LNCaP clone FGC (cell line): ENCODE data around the gene NFE2L2.
A peak's percentile ranks its signal among the peaks of the same experiment; 100 is the strongest.
"Not testable (repeated sequence)": the region's sequence is repeated elsewhere in the genome, so short reads cannot be mapped to it uniquely, and the experiment has no call there.

Source experiments
- DNase-seq: peaks from one replicate; pipeline ENCODE4 v3.0.0-alpha.2; 2011; ENCODE audit warnings: low read depth
- H3K4me3 ChIP-seq: 2 replicates; pipeline ENCODE4 v1.5.1; 2011; ENCODE audit warnings: mild to moderate bottlenecking, low read depth, low read length, control low read depth
- TF ChIP-seq, protein P1 (sequence below): IDR thresholded peaks from 2 replicates; pipeline ENCODE4 v1.5.1; 2012; ENCODE audit warnings: mild to moderate bottlenecking; ENCODE audit not compliant: control insufficient read depth, insufficient read depth; ENCODE audit errors: extremely low read depth

NFE2L2 gene

DNA sequence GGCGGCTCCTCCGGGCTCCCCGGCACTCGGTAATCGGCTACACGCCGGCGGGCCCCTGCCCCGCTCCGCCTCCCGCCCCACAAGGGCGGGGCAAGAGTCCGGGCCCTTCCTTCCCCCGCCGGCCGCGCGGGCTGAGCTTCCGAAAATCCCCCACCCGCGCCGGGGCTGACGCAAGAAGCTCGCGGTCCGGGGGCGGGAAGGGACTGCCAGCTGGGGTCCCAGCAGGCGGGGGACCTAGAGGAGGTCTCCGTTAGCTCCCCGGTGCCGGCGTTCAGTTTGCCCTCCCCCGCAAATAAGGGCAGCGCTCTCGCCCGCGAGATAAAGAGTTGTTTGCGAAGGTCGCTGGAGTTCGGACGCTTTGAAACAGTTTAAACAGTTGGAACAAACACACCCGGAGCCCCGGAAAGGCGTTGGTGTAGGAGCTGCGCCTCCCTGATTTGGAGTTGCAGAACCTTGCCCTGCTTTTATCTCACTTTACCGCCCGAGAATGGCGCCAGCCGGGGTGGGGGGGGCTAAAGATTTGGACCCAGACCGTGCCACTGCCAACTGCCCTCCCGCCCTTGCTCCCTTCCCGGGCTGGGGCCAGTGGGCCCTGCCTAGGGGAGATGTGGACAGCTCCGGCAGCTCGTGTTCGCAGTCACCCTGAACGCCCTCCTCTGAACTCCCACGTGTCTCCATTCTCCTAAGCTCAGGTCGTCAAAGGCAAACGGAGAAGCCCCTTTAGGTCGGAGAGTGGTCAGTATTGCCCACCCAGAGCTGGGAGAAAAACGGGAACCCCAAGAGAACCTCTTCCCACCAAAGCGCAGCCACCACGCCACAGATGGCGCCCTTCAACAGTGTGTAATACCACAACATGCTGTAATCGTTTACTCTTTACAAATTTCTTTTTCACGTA, at the start of gene NFE2L2:
NFE2L2 (minus strand) TSS at position 35 of the 895 bp plus-strand sequence. CDS start 151 bp downstream, outside the sequence.
- TF ChIP-seq, protein P1, sequence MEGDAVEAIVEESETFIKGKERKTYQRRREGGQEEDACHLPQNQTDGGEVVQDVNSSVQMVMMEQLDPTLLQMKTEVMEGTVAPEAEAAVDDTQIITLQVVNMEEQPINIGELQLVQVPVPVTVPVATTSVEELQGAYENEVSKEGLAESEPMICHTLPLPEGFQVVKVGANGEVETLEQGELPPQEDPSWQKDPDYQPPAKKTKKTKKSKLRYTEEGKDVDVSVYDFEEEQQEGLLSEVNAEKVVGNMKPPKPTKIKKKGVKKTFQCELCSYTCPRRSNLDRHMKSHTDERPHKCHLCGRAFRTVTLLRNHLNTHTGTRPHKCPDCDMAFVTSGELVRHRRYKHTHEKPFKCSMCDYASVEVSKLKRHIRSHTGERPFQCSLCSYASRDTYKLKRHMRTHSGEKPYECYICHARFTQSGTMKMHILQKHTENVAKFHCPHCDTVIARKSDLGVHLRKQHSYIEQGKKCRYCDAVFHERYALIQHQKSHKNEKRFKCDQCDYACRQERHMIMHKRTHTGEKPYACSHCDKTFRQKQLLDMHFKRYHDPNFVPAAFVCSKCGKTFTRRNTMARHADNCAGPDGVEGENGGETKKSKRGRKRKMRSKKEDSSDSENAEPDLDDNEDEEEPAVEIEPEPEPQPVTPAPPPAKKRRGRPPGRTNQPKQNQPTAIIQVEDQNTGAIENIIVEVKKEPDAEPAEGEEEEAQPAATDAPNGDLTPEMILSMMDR: peak; percentile 47
- DNase-seq: no peak
- H3K4me3 ChIP-seq: peak within 1 kb of the TSS; percentile 76

DNA sequence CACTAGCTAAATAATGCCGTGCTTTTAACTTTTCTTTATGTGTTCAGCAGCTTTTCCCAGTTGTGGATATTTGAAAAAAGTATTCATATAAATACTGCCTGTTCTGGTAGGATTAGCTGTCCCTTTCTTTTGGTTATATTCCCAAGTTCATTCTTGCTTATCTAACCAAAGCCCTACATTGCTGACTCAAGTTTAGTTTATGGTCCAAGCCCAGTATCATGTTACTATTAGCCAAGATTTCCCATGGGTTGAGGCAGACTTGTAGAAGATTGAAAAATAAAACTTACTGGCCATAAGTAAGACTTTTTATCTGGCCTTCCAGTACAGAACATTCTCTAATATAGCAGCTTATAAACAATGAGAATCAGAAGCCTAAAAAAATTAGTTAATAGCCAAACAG, 49.7 kb upstream of the NFE2L2 start:
- no peak for DNase-seq
- TF ChIP-seq, protein P1: no peak
- no peak overlapping the region for H3K4me3 ChIP-seq

DNA sequence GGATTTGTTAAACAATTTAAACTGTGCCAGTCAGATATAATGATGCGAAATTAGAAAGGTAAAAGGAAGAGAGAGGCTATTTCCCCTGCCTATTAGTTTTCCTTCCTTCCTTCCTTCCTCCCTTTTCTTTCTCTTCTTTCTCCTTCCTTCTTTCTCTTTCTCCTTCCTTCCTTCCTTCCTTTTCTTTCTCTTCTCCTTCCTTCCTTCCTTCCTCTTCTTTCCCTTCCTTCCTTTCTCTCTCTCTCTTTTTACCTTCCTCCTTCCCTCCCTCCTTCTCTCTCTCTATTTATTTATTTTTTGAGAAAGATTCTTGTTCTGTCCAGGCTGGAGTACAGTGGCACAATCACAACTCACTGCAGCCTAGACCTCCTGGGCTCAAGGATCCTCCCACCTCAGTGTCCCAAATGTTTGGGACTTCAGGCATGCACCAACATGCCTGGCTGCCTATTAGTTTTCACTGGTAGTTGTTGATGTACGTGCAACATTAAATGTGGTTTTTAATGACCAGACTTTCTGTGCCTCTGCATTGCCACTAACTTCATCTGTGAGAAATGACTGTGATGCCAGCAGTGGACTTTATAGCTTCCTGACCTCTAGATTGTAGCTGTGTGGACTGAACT, 48.7 kb upstream of the NFE2L2 start:
- TF ChIP-seq, protein P1: no peak
- no peak overlapping the region for H3K4me3 ChIP-seq
- no peak for DNase-seq

DNA sequence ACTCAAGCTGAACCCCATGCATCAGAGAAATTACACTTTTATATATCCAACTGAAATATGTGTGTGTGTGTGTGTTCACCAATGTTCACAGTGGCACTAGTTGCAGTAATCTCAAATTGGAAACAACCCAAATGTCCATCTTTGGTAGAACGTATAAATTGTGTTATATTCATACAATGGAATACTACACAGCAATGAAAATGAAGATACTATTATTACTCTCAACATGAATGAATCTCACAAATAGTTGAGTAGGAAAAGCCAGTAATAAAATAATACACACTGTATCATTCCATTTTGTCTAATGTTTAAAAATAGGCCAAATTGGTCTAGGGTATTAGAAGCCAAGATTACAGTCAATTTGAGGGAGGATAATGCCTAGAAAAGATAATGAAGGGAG, 48.0 kb upstream of the NFE2L2 start:
- DNase-seq: no peak

DNA sequence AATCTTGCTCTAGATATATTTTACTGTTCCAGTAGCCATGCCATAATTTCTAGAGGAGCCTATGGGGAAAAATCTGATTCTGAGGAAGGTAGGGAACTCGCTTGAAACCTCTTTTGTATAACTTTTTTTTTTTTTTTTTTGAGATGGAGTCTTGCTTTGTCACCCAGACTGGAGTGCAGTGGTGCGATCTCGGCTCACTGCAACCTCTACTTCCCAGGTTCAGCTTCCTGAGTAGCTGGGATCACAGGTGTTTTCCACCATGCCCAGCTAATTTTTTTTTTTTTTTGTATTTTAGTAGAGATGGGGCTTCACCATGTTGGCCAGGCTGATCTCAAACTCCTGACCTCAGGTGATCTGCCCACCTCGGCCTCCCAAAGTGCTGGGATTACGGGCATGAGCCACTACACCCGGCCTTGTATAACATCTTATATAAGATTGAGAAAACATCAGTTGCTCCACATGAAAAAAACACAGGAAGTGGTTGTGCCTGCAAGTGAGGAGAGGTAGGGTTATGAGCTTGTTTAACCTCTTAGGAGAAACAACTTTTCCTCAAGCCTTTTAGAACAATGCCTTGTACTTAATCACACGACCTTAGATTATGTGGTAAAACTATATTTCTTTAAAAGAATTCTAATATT, 45.3 kb upstream of the NFE2L2 start:
- not testable (repeated sequence) for DNase-seq, H3K4me3 ChIP-seq

More for the DNA sequence above, 48.0 kb upstream of the NFE2L2 start:
- TF ChIP-seq, protein P1: no peak
- no peak overlapping the region for H3K4me3 ChIP-seq

DNA sequence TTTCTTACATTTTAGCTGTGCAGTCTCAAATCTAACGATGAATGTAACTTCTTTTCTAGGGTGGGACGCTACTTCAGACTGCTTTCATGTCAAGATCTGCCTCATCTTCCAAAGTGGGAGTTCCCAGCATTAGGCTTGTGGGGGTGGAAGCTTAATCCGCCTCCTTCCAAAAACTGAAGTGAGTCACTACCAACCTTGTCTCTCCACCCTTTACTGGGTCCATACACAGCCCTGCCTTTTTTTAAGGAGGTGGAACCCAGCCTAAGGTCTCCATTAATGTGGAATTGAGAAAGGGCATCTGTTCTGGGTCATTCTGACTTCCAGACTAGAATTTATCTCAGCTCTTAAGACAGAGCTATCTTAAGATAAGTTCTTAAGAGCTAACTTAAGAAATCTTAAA, 42.0 kb upstream of the NFE2L2 start:
- H3K4me3 ChIP-seq: no peak overlapping the region
- TF ChIP-seq, protein P1: no peak
- DNase-seq: no peak

DNA sequence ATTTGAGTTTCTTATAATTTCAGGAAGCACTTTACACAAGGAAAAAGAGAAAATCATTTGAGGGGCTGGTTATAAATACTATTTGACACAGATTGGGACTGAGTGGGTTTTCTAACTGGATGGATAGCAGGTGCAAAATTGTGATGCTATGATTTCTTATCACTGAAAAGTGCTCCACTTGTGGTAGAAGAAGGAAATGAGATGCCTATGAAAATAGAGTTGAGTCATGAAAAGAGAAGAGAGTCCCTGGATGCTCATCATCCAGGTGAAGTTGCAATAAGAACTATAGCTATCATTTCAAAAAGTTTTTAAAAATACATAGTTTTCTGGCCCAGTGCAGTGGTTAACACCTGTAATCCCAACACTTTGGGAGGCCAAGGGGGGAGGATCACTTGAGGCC, 39.4 kb upstream of the NFE2L2 start:
- no peak overlapping the region for H3K4me3 ChIP-seq
- TF ChIP-seq, protein P1: no peak

More for the DNA sequence above, 39.4 kb upstream of the NFE2L2 start:
- no peak for DNase-seq
